Osteocyte (in vitro differentiated cells): Measurements from ENCODE around the gene ANTXRL. TPM values are rescaled to one million over a fixed set of nuclear protein-coding genes. Genes with fewer than 3 reads are reported as not detected.

ENCODE experiments used
- DNase-seq: peaks from one replicate; pipeline ENCODE4 v3.0.0; 2021; ENCODE audit warnings: mixed read lengths; ENCODE audit not compliant: unreplicated experiment; ENCODE audit errors: extremely low spot score
- H3K27ac Mint-ChIP-seq: one replicate; pipeline ENCODE4 v1.8.0; 2021; ENCODE audit warnings: mild to moderate bottlenecking, mixed read lengths; ENCODE audit not compliant: unreplicated experiment
- H3K27me3 Mint-ChIP-seq: one replicate; pipeline ENCODE4 v1.8.0; 2021; ENCODE audit warnings: mixed read lengths; ENCODE audit not compliant: unreplicated experiment
- H3K36me3 Mint-ChIP-seq: one replicate; pipeline ENCODE4 v1.8.0; 2021; ENCODE audit warnings: mixed read lengths; ENCODE audit not compliant: unreplicated experiment
- H3K4me1 Mint-ChIP-seq: one replicate; pipeline ENCODE4 v1.8.0; 2021; ENCODE audit warnings: mixed read lengths; ENCODE audit not compliant: unreplicated experiment
- H3K4me3 Mint-ChIP-seq: one replicate; pipeline ENCODE4 v1.8.0; 2021; ENCODE audit warnings: mild to moderate bottlenecking, moderate library complexity, mixed read lengths; ENCODE audit not compliant: unreplicated experiment
- H3K9me3 Mint-ChIP-seq: one replicate; pipeline ENCODE4 v1.8.0; 2021; ENCODE audit warnings: mixed read lengths; ENCODE audit not compliant: unreplicated experiment
- total RNA-seq: library from RNA; stranded (reverse); gene quantifications from 2 replicates; pipeline ENCODE4 v1.2.1, GENCODE V29; 2021
- TF ChIP-seq, protein P1 (sequence below): fragments of 200-600 bp; sonication (generic); IDR thresholded peaks from 2 replicates; pipeline ENCODE4 v1.5.0; 2021; ENCODE audit warnings: antibody characterized with exemption, mild to moderate bottlenecking, moderate library complexity

ANTXRL gene
- total RNA-seq, 1 donor from 2014 or later = not detected

DNA sequence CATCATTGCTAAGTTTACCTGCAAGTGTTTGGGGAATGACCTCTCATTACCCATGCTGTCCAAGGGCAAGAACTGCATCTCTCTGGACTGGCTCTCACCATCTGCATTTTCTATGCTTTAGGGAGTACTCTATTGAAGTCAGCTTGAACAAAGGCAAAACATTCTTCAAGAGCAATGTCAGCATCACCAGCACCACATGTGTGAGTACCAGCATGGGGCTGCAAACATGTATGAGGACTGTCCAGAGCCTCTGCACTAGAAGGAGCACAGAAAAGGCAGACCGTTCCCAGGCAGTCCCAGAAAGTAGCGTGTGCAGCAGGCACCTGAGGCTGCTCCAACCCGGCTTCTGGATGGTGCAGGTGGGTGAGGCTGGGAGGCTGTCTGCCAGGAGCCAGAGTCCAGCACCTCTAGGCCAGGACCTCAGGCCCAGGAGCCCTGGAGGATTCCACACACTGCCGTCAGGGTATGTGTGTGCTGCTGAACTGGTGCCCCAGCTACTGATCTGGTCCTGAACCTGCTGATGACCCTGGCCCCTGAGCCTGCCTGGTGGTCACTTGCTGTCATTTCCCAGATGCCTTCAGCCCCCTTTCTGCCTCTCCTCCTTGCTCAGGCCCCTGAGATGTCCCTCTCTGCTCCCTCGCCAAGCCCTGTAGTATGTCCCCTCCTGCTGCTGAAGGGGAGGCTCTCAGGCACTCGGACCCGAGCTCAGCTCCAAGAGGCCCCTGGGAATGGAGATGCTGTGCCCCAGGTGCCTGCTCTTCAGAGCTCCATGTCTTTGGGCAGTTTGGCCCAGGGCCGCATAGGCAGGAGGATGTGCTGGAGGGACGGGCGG is 20.7 kb downstream of the ANTXRL start:
- no peak for DNase-seq
- Mint-ChIP-seq H3K36me3 (no peaks in the 10 kb centered on the region), H3K27me3 (peaks cover 11% of the 10 kb centered on the region), H3K4me3 (no peak overlapping the region), H3K27ac (no peak overlapping the region), H3K9me3 (no peaks in the 10 kb centered on the region), H3K4me1 (no peaks in the 10 kb centered on the region)
- TF ChIP-seq, protein P1, sequence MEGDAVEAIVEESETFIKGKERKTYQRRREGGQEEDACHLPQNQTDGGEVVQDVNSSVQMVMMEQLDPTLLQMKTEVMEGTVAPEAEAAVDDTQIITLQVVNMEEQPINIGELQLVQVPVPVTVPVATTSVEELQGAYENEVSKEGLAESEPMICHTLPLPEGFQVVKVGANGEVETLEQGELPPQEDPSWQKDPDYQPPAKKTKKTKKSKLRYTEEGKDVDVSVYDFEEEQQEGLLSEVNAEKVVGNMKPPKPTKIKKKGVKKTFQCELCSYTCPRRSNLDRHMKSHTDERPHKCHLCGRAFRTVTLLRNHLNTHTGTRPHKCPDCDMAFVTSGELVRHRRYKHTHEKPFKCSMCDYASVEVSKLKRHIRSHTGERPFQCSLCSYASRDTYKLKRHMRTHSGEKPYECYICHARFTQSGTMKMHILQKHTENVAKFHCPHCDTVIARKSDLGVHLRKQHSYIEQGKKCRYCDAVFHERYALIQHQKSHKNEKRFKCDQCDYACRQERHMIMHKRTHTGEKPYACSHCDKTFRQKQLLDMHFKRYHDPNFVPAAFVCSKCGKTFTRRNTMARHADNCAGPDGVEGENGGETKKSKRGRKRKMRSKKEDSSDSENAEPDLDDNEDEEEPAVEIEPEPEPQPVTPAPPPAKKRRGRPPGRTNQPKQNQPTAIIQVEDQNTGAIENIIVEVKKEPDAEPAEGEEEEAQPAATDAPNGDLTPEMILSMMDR = no peak

GRCh38 chr10:46308113-46308415 is 21.3 kb downstream of the ANTXRL start:
- H3K4me3 Mint-ChIP-seq = no peak overlapping the region
- H3K27me3 Mint-ChIP-seq = peaks cover 11% of the 10 kb centered on the region
- TF ChIP-seq, protein P1 = no peak
- no peaks in the 10 kb centered on the region for H3K36me3 Mint-ChIP-seq
- no peaks in the 10 kb centered on the region for H3K9me3 Mint-ChIP-seq
- no peak for DNase-seq
- H3K27ac Mint-ChIP-seq = no peak overlapping the region
- H3K4me1 Mint-ChIP-seq = no peaks in the 10 kb centered on the region

GRCh38 chr10:46308666-46309450 is 22.1 kb downstream of the ANTXRL start:
- H3K27ac Mint-ChIP-seq = no peak overlapping the region
- no peak overlapping the region for H3K4me3 Mint-ChIP-seq
- H3K27me3 Mint-ChIP-seq = peaks cover 11% of the 10 kb centered on the region

DNA sequence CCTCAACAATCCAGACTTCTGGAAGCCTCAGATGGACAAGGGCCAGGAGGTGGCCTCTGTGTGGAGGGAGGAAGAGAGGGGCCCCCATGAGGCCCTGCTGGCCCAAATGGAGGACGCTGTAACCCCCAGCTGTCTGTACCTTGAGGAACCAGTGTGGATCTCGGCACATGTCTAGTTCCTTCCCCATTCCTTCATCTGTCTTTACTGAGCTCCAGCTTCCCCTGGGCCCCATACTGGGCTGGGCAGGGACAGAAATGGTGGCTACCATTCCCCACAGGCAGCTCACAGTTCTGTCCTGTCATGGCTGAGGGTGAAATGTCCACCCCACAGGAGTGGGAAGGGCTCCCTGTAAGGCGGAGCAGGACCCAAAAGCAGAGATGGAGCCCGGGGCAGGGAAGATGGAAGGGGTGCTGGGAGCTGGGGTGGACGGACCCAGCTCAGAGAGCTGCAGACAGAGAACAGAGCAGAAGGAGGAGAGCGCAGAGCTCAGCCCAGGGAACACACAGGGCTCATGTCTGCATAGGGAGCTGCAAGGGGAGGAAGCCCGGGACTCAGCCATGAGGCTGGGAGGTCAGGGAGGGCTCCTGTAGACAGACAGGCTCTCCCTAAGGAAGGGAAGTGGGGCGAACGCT is 22.8 kb downstream of the ANTXRL start:
- H3K9me3 Mint-ChIP-seq = no peaks in the 10 kb centered on the region
- peaks cover 11% of the 10 kb centered on the region for H3K27me3 Mint-ChIP-seq
- no peak overlapping the region for H3K27ac Mint-ChIP-seq
- H3K36me3 Mint-ChIP-seq = no peaks in the 10 kb centered on the region
- TF ChIP-seq, protein P1 = no peak
- H3K4me3 Mint-ChIP-seq = no peak overlapping the region
- no peak for DNase-seq
- no peaks in the 10 kb centered on the region for H3K4me1 Mint-ChIP-seq

More at GRCh38 chr10:46308666-46309450, 22.1 kb downstream of the ANTXRL start:
- DNase-seq = no peak
- Mint-ChIP-seq H3K4me1 (no peaks in the 10 kb centered on the region), H3K36me3 (no peaks in the 10 kb centered on the region), H3K9me3 (no peaks in the 10 kb centered on the region)
- TF ChIP-seq, protein P1 = no peak

DNA sequence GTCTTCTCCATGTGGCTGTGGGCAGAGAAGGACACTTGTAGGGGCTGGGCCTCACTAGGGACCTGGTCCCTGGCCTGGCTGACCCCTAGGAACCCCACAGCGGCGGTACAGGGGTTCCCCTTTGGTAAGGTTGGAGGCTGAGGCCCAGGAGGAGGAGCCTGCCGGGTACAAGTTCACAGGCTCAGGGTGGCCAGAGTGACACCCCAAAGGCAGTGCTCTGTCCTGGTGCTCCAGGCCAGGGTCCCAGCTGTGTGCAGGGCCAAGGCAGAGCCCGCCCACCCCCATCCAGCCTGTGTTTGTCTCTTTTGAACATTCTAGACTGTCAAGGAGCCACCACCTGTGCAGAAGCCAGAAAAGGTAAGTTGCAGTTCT is 23.3 kb downstream of the ANTXRL start:
- DNase-seq = no peak
- H3K9me3 Mint-ChIP-seq = no peaks in the 10 kb centered on the region
- peaks cover 8% of the 10 kb centered on the region for H3K27me3 Mint-ChIP-seq
- H3K4me3 Mint-ChIP-seq = no peak overlapping the region
- H3K27ac Mint-ChIP-seq = no peak overlapping the region
- no peaks in the 10 kb centered on the region for H3K4me1 Mint-ChIP-seq
- H3K36me3 Mint-ChIP-seq = no peaks in the 10 kb centered on the region
- TF ChIP-seq, protein P1 = no peak
